Measurements from ENCODE around the gene CAPN5.

Gene CAPN5

GRCh38 chr11:77119531-77119936 is 52.8 kb downstream of the CAPN5 start:
- DNase-seq (ENCODE audit: low read depth) = no peak

GRCh38 chr11:77120571-77120970 is 53.8 kb downstream of the CAPN5 start:
- DNase-seq (ENCODE audit: low read depth) = no peak

DNA sequence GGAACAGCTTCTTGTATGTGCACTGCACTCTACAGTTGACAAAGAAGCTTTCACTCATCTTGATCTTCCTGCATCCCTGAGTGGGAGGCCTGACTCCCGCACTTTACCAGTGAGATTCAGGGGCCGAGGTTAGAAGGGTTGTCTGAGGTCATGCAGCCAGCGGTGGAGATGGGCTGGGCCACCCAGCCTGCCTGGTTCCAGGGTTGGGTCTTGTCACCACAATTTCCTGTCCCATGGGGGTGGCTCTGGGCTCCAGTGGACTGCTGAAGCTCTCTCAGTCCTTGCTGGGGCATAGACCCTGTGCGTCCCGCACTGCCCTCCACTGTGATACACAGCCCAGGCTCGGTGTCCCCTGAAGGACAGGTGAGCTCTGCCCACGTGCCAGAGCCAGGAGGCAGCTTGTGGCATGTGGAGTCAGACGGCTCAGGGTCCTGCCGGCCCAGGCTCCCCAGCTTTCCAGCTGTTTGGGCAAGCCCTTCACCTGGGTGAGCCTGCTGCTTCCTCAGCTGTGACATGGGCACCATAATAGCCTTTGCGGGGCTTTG is 54.4 kb downstream of the CAPN5 start:
- DNase-seq (ENCODE audit: low read depth) = no peak

- DNase-seq (ENCODE audit: low read depth) = no peak
These were observed 55.3 kb downstream of the CAPN5 start for GRCh38 chr11:77121876-77122575.

DNA sequence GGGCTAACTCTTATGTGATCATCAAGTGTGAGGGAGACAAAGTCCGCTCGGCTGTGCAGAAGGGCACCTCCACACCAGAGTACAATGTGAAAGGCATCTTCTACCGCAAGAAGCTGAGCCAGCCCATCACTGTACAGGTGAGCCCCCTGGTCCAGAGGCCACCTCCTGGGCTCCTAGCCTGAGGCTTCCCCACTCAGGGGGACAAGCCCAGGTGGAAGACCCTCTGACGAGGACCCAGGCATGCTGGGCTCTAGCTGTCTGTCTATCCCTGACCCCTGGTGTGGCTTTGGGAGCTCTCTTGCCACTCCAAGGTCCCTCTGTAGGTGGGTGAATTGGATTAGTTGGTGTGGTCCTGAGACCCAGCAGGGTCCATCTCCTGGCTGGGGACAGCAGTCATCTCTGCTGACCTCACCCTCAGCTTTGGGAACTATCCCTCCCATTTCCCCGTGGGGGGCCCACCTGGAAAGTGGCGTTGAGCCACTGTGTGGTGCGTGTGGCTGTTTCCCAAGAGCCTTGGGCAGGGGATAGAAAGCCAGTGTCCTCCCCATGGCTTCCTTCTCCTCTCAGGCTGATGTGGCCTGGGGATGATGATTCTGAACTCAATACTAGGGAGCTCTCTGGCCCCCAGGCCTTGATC is 55.9 kb downstream of the CAPN5 start:
- DNase-seq (ENCODE audit: low read depth) = no peak

DNA sequence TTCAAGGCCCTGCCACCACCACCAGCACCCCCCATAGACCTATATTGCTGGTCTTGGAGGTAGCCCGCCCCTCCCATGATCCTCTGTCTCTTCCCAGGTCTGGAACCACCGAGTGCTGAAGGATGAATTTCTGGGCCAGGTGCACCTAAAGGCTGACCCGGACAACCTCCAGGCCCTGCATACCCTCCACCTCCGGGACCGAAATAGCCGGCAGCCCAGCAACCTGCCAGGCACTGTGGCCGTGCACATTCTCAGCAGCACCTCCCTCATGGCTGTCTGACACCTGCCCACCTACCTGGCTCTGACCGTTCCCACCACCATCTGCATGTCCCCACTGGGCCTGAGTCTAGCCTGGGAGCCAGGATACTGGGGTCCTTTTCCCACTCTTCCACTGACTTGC is 56.8 kb downstream of the CAPN5 start:
- no peak for DNase-seq (ENCODE audit: low read depth)

GRCh38 chr11:77124041-77124440 is 57.3 kb downstream of the CAPN5 start:
- no peak for DNase-seq (ENCODE audit: low read depth)

DNA sequence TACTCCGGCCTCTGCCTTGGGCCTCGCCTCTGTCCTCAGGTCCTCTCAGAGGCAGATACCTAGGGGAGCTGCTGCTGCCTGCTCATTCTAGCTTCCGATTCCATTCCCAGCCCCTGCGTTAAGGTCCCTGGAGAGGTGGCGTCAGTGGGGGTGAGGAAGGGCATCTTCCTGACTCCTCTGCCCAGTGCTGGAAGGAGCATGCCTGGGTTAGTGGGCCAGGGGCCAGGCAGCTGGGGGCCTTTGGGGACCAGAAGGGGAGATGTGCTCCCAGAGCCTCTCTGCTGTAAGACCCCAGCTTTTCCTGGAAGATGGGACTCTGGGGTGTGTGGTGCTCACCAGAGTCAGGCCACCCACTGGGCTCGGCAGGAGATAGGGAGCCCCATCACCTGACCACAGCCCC is 57.7 kb downstream of the CAPN5 start:
- DNase-seq (ENCODE audit: low read depth) = no peak

GRCh38 chr11:77125191-77125590 is 58.4 kb downstream of the CAPN5 start:
- DNase-seq (ENCODE audit: low read depth) = no peak

GRCh38 chr11:77125695-77126094 is 58.9 kb downstream of the CAPN5 start:
- DNase-seq (ENCODE audit: low read depth) = no peak

DNA sequence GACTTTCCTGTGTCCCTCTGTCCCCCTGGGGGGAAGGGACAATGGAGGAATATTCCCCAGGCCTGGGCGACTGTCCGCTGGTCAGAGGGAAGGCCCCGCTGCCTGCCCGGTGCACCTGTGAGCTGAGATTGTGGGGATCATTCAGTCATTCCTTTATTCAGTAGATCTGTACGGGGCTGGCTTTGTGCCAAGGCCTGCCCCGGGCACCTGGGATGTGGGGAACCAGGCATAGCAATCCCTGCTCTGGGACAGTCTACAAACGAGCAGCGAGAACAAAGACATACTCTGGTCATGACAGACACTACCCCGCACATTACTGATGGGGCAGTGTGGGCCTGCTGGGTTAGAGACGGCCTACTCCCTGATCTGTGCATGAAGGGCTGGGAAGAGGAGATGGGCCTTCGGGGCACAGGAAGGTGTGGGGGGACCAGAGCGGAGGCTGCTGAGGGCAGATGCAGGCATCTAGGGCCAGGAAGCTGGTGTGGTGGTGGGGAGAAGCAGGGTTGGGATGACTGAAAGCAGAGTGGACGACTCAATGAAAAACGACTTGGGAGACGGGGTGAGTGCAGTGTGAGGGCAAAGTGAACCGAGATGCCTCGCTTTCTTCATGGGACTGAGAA is 59.5 kb downstream of the CAPN5 start:
- no peak for DNase-seq (ENCODE audit: low read depth)

- DNase-seq (ENCODE audit: low read depth) = no peak
These were observed 60.1 kb downstream of the CAPN5 start for GRCh38 chr11:77126861-77127234.

DNA sequence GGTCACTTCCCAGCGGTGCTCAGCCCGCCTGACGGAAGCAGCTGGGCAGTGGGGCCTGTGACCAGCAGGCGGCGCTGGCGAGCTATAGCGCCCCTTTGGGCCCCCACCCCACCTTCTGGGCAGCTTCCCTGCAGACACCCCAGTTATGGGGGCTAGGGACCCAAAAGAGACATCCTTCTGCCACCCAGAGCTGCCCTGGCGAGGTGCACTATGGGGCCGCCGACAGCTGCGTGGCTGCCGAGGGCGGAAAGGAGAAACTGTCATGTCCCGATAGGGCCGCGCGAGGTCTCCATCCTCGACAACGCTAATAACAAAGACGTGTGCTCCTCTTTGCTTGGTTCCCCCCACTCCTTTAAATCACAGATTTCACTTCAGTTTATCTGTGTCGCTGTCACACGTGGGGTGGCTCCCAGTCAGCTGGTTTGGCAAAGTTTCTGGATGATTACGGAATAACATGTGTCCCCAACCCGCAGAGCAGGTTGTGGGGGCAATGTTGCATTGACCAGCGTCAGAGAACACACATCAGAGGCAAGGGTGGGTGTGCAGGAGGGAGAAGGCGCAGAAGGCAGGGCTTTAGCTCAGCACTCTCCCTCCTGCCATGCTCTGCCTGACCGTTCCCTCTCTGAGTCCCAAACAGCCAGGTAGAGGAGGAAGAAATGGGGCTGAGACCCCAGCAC is 60.6 kb downstream of the CAPN5 start:
- no peak for DNase-seq (ENCODE audit: low read depth)

GRCh38 chr11:77127920-77128691 is 61.3 kb downstream of the CAPN5 start, which contains the start of gene MYO7A:
Gene MYO7A (plus strand): TSS chr11:77128246. CDS start chr11:77130635, 2,389 bp downstream.
- no peak for DNase-seq (ENCODE audit: low read depth)

DNA sequence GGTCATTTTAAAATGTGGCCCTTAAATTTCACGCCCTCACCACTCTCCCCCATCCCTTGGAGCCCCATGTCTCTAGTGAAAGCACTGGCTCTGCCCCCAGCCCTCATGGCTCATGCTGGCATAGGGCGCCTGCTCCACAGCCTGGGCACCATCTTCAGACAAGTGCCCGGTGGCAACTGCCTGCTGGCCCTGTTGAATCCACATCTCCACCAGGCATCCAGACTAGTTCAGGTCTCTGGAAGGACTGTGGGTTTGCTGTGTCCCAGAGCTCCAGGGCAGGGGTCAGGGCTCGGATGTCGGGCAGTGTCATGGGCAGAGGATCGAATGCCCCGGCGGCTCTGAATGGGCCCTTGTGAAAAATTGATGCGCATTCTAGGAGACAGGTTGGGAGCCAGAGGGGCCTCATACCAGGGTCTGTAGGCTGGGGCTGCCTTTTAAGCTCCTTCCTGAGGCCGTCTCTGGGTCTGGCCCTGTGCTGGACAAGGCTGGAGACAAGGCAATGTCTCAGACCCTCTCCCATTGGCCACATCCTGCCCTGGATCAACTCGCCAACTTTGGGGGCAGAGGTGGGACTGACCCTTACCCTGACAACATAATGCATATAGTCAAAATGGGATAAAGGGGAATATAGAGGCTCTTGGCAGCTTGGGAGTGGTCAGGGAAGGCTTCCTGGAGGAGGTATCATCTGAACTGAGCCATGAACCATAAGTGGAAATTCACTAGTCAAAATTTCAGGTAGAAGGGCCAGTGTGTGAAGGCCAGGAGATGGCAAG is 62.5 kb downstream of the CAPN5 start:
- DNase-seq (ENCODE audit: low read depth) = no peak

DNA sequence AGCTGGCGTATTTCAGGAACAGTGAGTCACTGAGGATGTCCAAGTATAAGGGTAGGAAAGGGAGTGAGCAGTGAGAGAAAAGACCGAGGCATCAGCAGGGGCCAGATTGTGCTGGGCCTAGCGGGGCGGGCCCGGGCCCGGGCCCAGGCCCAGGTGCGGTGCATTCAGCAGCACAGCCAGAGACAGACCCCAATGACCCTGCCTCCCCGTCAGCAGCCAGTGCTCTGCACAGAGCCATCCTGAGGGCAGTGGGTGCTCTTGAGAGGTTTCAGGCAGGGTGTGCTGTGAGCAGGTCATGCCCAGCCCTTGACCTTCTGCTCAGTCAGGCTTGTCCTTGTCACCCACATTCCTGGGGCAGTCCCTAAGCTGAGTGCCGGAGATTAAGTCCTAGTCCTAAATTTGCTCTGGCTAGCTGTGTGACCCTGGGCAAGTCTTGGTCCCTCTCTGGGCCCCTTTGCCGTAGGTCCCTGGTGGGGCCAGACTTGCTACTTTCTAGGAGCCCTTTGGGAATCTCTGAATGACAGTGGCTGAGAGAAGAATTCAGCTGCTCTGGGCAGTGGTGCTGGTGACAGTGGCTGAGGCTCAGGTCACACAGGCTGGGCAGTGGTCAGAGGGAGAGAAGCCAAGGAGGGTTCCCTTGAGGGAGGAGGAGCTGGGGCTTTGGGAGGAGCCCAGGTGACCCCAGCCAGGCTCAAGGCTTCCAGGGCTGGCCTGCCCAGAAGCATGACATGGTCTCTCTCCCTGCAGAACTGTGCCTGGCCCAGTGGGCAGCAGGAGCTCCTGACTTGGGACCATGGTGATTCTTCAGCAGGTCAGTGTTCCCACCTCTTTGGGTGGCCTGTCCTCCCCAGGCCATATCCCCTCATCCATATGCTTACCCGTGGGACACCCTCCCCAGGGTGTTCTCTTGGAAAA is 63.3 kb downstream of the CAPN5 start:
- DNase-seq (ENCODE audit: low read depth) = no peak

GRCh38 chr11:77130763-77131513 is 64.2 kb downstream of the CAPN5 start:
- no peak for DNase-seq (ENCODE audit: low read depth)

- no peak for DNase-seq (ENCODE audit: low read depth)
These were observed 64.8 kb downstream of the CAPN5 start for GRCh38 chr11:77131560-77131959.

- DNase-seq (ENCODE audit: low read depth) = no peak
These were observed 68.3 kb downstream of the CAPN5 start for GRCh38 chr11:77135069-77135468.
